Endothelial cell (in vitro differentiated cells): ENCODE data around the gene SERPINB10. TPM values are rescaled to one million over a fixed set of nuclear protein-coding genes. Genes with fewer than 3 reads are reported as not detected.

Experiments used
- DNase-seq: peaks from one replicate; pipeline ENCODE4 v3.0.0; 2021; ENCODE audit warnings: low spot score
- H3K27ac Mint-ChIP-seq: one replicate; pipeline ENCODE4 v1.8.0; 2021; ENCODE audit warnings: mixed read lengths, inconsistent platforms; ENCODE audit not compliant: unreplicated experiment
- H3K27me3 Mint-ChIP-seq: one replicate; pipeline ENCODE4 v1.8.0; 2021; ENCODE audit warnings: mild to moderate bottlenecking, moderate library complexity, mixed read lengths, inconsistent platforms; ENCODE audit not compliant: unreplicated experiment
- H3K36me3 Mint-ChIP-seq: one replicate; pipeline ENCODE4 v1.8.0; 2021; ENCODE audit warnings: mild to moderate bottlenecking, low read depth, mixed read lengths, inconsistent platforms; ENCODE audit not compliant: unreplicated experiment
- H3K4me1 Mint-ChIP-seq: one replicate; pipeline ENCODE4 v1.8.0; 2021; ENCODE audit warnings: mild to moderate bottlenecking, mixed read lengths, inconsistent platforms; ENCODE audit not compliant: unreplicated experiment
- H3K4me3 Mint-ChIP-seq: one replicate; pipeline ENCODE4 v1.8.0; 2021; ENCODE audit warnings: mild to moderate bottlenecking, mixed read lengths, inconsistent platforms; ENCODE audit not compliant: unreplicated experiment
- H3K9me3 Mint-ChIP-seq: one replicate; pipeline ENCODE4 v1.8.0; 2021; ENCODE audit warnings: mixed read lengths, inconsistent platforms; ENCODE audit not compliant: unreplicated experiment
- total RNA-seq: library from RNA; stranded (reverse); fragmentation: NEBNext Ultra II Directional; extraction: Animal tissue kit (Norgen Biotek cat#: 25700); gene quantifications from one replicate; pipeline ENCODE4 v1.2.1, GENCODE V29; 2021; ENCODE audit not compliant: unreplicated experiment
- TF ChIP-seq, protein P1 (sequence below): fragments of 200-600 bp; sonication (generic); IDR thresholded peaks from one replicate; pipeline ENCODE4 v1.5.0; 2021; ENCODE audit warnings: antibody characterized with exemption; ENCODE audit not compliant: unreplicated experiment

Gene SERPINB10
- total RNA-seq, 1 donor from 2014 or later = not detected

DNA sequence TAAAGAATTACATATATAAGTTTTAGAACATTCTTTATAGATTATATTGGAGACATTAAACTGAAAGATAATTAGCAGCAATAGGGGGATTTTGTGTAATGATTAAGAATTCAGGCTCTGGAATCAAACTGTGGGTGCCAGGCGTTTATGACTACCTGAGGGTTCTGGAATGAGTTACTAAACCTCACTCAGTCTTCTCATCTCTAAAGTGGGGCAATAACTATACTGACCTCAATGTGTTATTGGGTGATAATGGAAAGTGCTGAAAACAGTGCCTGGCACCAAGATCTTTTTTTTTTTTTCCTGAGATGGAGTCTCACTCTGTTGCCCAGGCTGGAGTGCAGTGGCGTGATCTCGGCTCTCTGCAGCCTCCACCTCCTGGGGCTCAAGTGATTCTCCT lies 69.3 kb downstream of the SERPINB10 start:
- TF ChIP-seq, protein P1, sequence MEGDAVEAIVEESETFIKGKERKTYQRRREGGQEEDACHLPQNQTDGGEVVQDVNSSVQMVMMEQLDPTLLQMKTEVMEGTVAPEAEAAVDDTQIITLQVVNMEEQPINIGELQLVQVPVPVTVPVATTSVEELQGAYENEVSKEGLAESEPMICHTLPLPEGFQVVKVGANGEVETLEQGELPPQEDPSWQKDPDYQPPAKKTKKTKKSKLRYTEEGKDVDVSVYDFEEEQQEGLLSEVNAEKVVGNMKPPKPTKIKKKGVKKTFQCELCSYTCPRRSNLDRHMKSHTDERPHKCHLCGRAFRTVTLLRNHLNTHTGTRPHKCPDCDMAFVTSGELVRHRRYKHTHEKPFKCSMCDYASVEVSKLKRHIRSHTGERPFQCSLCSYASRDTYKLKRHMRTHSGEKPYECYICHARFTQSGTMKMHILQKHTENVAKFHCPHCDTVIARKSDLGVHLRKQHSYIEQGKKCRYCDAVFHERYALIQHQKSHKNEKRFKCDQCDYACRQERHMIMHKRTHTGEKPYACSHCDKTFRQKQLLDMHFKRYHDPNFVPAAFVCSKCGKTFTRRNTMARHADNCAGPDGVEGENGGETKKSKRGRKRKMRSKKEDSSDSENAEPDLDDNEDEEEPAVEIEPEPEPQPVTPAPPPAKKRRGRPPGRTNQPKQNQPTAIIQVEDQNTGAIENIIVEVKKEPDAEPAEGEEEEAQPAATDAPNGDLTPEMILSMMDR = no peak
- no peak overlapping the region for H3K27ac Mint-ChIP-seq
- DNase-seq = no peak
- H3K9me3 Mint-ChIP-seq = no peaks in the 10 kb centered on the region
- peaks cover 4% of the 10 kb centered on the region for H3K27me3 Mint-ChIP-seq
- no peak overlapping the region for H3K4me3 Mint-ChIP-seq
- H3K4me1 Mint-ChIP-seq = no peaks in the 10 kb centered on the region
- H3K36me3 Mint-ChIP-seq = no peaks in the 10 kb centered on the region

DNA sequence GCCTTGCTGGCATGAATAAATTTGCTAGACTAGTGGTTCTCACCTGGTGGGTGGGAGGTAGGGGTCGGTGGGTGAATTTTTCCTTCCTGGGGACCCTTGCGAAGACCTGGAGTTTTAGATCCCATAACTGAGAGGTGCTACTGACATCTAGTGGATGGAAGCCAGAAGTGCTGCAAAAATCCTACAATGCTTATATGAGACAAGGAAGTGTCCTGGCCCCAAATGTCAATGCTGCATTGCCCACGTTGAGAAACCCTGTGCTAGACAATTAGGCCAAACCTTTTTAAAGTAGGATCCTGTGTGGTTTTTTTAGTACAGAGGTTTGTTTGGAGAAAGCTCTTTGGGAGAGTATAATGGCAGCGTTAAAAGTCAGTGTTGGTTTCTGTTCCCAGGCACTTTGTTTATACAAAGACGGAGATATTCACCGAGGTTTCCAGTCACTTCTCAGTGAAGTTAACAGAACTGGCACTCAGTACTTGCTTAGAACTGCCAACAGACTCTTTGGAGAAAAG lies 71.7 kb downstream of the SERPINB10 start:
- H3K27me3 Mint-ChIP-seq = peaks cover 4% of the 10 kb centered on the region
- no peaks in the 10 kb centered on the region for H3K36me3 Mint-ChIP-seq
- H3K4me1 Mint-ChIP-seq = no peaks in the 10 kb centered on the region
- no peak overlapping the region for H3K4me3 Mint-ChIP-seq
- TF ChIP-seq, protein P1 = peak; percentile 80
- DNase-seq = peak; percentile 49
- H3K27ac Mint-ChIP-seq = no peak overlapping the region
- H3K9me3 Mint-ChIP-seq = no peaks in the 10 kb centered on the region

DNA sequence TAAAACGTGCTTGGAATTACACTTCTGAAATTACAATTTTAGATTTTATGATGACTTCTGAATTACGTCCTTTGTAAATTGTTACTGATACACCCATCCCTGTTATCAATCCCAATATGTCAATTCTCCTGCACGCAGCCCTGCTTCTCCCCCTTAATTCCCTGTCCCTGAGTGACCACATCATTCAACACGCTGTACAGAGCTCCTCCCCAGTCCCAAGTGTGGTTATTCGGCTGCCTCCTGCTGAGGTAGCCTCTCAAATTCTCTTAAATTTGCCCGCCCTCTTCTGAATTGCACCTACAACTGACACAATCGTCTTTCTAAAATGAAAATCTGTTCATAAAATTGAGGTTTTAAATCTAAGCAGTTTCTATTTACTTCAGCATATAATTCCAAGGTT lies 72.3 kb downstream of the SERPINB10 start:
- peaks cover 4% of the 10 kb centered on the region for H3K27me3 Mint-ChIP-seq
- H3K9me3 Mint-ChIP-seq = no peaks in the 10 kb centered on the region
- no peak overlapping the region for H3K27ac Mint-ChIP-seq
- H3K4me3 Mint-ChIP-seq = no peak overlapping the region
- H3K36me3 Mint-ChIP-seq = no peaks in the 10 kb centered on the region
- no peaks in the 10 kb centered on the region for H3K4me1 Mint-ChIP-seq
- TF ChIP-seq, protein P1 = no peak
- no peak for DNase-seq

DNA sequence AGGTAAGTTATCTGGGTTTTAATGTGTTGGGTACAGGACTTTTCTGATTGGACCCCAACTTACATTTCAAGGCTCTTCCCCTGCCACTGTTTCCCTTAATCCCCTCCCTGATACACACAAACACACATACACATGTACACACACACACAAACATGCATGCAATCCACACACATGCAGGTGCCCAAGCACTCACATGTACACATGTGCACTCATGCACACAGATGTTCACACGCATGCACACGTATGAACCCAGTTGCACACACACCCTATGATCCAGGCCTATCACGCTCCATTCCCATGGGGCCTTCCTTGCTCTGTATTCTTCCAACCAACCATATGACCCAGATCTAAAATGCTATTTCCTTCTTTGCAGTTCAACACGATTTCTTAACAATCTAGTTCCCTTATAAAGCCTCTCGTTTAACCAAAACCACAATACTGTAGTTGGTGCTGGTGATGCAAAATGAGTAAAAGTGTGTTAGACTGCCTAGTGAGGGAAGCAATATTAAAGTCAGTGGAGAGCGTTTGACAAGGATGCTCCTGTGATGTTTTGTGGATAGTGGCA lies 73.2 kb downstream of the SERPINB10 start:
- no peak for DNase-seq
- no peak overlapping the region for H3K4me3 Mint-ChIP-seq
- TF ChIP-seq, protein P1 = no peak
- H3K27ac Mint-ChIP-seq = no peak overlapping the region
- no peaks in the 10 kb centered on the region for H3K36me3 Mint-ChIP-seq
- H3K27me3 Mint-ChIP-seq = peaks cover 4% of the 10 kb centered on the region
- H3K4me1 Mint-ChIP-seq = no peaks in the 10 kb centered on the region
- H3K9me3 Mint-ChIP-seq = no peaks in the 10 kb centered on the region

DNA sequence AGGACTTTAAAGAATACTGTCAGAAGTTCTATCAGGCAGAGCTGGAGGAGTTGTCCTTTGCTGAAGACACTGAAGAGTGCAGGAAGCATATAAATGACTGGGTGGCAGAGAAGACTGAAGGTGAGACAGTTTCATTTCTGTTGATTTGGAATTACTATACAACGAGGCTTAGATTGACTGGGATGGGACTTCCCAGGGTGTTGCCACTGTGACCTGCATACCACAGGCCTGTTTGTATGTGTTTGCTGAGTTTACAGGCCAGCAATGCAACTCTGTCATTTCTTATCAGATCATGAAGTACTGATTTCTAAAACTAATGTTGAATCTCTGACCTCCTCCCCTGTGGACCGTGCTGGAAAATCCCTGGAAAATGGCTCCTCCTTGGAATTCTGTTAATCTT lies 74.0 kb downstream of the SERPINB10 start:
- Mint-ChIP-seq H3K27ac (no peak overlapping the region), H3K27me3 (peaks cover 4% of the 10 kb centered on the region), H3K4me1 (no peaks in the 10 kb centered on the region), H3K4me3 (no peak overlapping the region), H3K36me3 (no peaks in the 10 kb centered on the region), H3K9me3 (no peaks in the 10 kb centered on the region)
- TF ChIP-seq, protein P1 = no peak
- DNase-seq = no peak
